GM12878 (cell line): ENCODE measurements around the gene LIX1L. TPM values are rescaled to one million over a fixed set of nuclear protein-coding genes. Genes with fewer than 3 reads are reported as not detected.

Source experiments
- ATF2 ChIP-seq: IDR thresholded peaks from 2 replicates; pipeline ENCODE4 v1.6.1; 2012; ENCODE audit warnings: low read length, inconsistent platforms
- ATF3 ChIP-seq: IDR thresholded peaks from 2 replicates; pipeline ENCODE4 v1.6.1; 2011; ENCODE audit warnings: low read depth, mild to moderate bottlenecking, low read length, moderate library complexity, borderline replicate concordance; ENCODE audit errors: extremely low read depth
- BCL3 ChIP-seq: IDR thresholded peaks from 2 replicates; pipeline ENCODE4 v1.6.1; 2011; ENCODE audit warnings: borderline replicate concordance, low read depth, mild to moderate bottlenecking, moderate library complexity, low read length; ENCODE audit not compliant: insufficient read depth, poor library complexity, severe bottlenecking
- BMI1 ChIP-seq: fragments of 450-650 bp; IDR thresholded peaks from 2 replicates; pipeline ENCODE4 v1.6.1; 2016; ENCODE audit warnings: mild to moderate bottlenecking, moderate library complexity, borderline replicate concordance
- EED ChIP-seq: sonication (generic); IDR thresholded peaks from 2 replicates; pipeline ENCODE4 v1.6.1; 2016; ENCODE audit warnings: antibody characterized with exemption, low read depth
- EP300 ChIP-seq, 2 experiments: fragments of 150-350 bp in 1 of 2; IDR thresholded peaks; 2 replicates each; pipeline ENCODE4 v1.6.1; 2011 to 2012; ENCODE audit warnings: low read depth in 2 of 2, low read length in 2 of 2, borderline replicate concordance in 1 of 2, improper control_type of control experiment in 1 of 2, inconsistent platforms in 1 of 2; ENCODE audit not compliant: control insufficient read depth in 1 of 2
- HCFC1 ChIP-seq: fragments of 150-350 bp; IDR thresholded peaks from 2 replicates; pipeline ENCODE4 v1.6.1; 2014; ENCODE audit warnings: low read length
- IRF4 ChIP-seq: IDR thresholded peaks from 2 replicates; pipeline ENCODE4 v1.6.1; 2011; ENCODE audit warnings: low read depth, low read length
- IRF5 ChIP-seq: fragments of 450-650 bp; IDR thresholded peaks from 2 replicates; pipeline ENCODE4 v1.6.1; 2017; ENCODE audit warnings: borderline replicate concordance
- MTA2 ChIP-seq: fragments of 450-650 bp; IDR thresholded peaks from 2 replicates; pipeline ENCODE4 v1.6.1; 2016; ENCODE audit warnings: low read depth, mild to moderate bottlenecking, moderate library complexity
- PAX5 ChIP-seq: IDR thresholded peaks from 2 replicates; pipeline ENCODE4 v1.6.1; 2011; ENCODE audit warnings: low read depth, low read length, borderline replicate concordance
- POLR2A ChIP-seq: IDR thresholded peaks from 2 replicates; pipeline ENCODE4 v1.6.1; 2011; ENCODE audit warnings: low read depth, mild to moderate bottlenecking, low read length
- SIN3A ChIP-seq: IDR thresholded peaks from 2 replicates; pipeline ENCODE4 v1.6.1; 2012; ENCODE audit warnings: low read depth, low read length, improper control_type of control experiment
- SREBF2 ChIP-seq: IDR thresholded peaks from 2 replicates; pipeline ENCODE4 v1.6.1; 2012; ENCODE audit warnings: mild to moderate bottlenecking, low read length
- TAF1 ChIP-seq: IDR thresholded peaks from 2 replicates; pipeline ENCODE4 v1.6.1; 2011; ENCODE audit warnings: mild to moderate bottlenecking, low read depth, low read length, borderline replicate concordance
- polyA plus RNA-seq, 11 experiments: library from polyadenylated mRNA; depleted of rRNA in 4 of 11; unstranded in 6 of 11; stranded (reverse) in 5 of 11; fragments of >200 nt; fragmentation: Nextera tagmentation in 4 of 11; fragmentation: Illumina TruSeq in 1 of 11; extraction: Ambion mirVana in 4 of 11; extraction: Trizol in 1 of 11; gene quantifications; 1 replicate in 1 of 11; 2 replicates in 10 of 11; pipeline versions ENCODE4 v1.2.1 to v1.2.3, GENCODE V29; 2011 to 2016; ENCODE audit warnings: inconsistent platforms in 2 of 11, missing spikeins in 2 of 11, low read depth in 1 of 11
- total RNA-seq, 4 experiments: library from RNA; depleted of rRNA in 3 of 4; stranded (reverse); fragments of >200 nt in 3 of 4; fragmentation: Illumina TruSeq in 1 of 4; extraction: Trizol in 1 of 4; gene quantifications; 2 replicates each; pipeline versions ENCODE4 v1.2.1 to v1.2.3, GENCODE V29; 2013 to 2021
- TF ChIP-seq, protein P1 (sequence below): fragments of 450-650 bp; formaldehyde crosslinking; IDR thresholded peaks from 2 replicates; pipeline ENCODE4 v1.5.0; 2022; ENCODE audit warnings: mild to moderate bottlenecking, missing genetic modification characterization
- TF ChIP-seq, protein P2 (sequence below): fragments of 450-650 bp; IDR thresholded peaks from 2 replicates; pipeline ENCODE4 v1.6.1; 2017; ENCODE audit warnings: mild to moderate bottlenecking, moderate library complexity

LIX1L gene
- total and polyA plus RNA-seq, 10 of the 15 experiments (the other 5 are each of a cell fraction or from before 2014, with no cell fraction given): 5.5 to 48.2 (median 15.3) TPM

- TF ChIP-seq, protein P1, sequence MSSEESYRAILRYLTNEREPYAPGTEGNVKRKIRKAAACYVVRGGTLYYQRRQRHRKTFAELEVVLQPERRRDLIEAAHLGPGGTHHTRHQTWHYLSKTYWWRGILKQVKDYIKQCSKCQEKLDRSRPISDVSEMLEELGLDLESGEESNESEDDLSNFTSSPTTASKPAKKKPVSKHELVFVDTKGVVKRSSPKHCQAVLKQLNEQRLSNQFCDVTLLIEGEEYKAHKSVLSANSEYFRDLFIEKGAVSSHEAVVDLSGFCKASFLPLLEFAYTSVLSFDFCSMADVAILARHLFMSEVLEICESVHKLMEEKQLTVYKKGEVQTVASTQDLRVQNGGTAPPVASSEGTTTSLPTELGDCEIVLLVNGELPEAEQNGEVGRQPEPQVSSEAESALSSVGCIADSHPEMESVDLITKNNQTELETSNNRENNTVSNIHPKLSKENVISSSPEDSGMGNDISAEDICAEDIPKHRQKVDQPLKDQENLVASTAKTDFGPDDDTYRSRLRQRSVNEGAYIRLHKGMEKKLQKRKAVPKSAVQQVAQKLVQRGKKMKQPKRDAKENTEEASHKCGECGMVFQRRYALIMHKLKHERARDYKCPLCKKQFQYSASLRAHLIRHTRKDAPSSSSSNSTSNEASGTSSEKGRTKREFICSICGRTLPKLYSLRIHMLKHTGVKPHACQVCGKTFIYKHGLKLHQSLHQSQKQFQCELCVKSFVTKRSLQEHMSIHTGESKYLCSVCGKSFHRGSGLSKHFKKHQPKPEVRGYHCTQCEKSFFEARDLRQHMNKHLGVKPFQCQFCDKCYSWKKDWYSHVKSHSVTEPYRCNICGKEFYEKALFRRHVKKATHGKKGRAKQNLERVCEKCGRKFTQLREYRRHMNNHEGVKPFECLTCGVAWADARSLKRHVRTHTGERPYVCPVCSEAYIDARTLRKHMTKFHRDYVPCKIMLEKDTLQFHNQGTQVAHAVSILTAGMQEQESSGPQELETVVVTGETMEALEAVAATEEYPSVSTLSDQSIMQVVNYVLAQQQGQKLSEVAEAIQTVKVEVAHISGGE (CRISPR knock-in tag): no peak
- TF ChIP-seq, protein P2, sequence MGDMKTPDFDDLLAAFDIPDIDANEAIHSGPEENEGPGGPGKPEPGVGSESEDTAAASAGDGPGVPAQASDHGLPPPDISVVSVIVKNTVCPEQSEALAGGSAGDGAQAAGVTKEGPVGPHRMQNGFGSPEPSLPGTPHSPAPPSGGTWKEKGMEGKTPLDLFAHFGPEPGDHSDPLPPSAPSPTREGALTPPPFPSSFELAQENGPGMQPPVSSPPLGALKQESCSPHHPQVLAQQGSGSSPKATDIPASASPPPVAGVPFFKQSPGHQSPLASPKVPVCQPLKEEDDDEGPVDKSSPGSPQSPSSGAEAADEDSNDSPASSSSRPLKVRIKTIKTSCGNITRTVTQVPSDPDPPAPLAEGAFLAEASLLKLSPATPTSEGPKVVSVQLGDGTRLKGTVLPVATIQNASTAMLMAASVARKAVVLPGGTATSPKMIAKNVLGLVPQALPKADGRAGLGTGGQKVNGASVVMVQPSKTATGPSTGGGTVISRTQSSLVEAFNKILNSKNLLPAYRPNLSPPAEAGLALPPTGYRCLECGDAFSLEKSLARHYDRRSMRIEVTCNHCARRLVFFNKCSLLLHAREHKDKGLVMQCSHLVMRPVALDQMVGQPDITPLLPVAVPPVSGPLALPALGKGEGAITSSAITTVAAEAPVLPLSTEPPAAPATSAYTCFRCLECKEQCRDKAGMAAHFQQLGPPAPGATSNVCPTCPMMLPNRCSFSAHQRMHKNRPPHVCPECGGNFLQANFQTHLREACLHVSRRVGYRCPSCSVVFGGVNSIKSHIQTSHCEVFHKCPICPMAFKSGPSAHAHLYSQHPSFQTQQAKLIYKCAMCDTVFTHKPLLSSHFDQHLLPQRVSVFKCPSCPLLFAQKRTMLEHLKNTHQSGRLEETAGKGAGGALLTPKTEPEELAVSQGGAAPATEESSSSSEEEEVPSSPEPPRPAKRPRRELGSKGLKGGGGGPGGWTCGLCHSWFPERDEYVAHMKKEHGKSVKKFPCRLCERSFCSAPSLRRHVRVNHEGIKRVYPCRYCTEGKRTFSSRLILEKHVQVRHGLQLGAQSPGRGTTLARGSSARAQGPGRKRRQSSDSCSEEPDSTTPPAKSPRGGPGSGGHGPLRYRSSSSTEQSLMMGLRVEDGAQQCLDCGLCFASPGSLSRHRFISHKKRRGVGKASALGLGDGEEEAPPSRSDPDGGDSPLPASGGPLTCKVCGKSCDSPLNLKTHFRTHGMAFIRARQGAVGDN: peak; percentile 9
- TF ChIP-seq POLR2A: 0 out of 2 replicates have a peak, but pooled peaks have one; percentile 56
- no peak for TF ChIP-seq IRF4
- TF ChIP-seq SREBF2: no peak
- TF ChIP-seq ATF2: no peak
- TF ChIP-seq EP300 (IDR thresholded peaks at IDR 0.05; ENCODE audit: borderline replicate concordance in 1 of 2, control insufficient read depth in 1 of 2, low read depth in 2 of 2, low read length in 2 of 2): peak in 1 of 2 experiments; percentile 28; a peak in 1 of 4 replicates
- TF ChIP-seq PAX5: no peak
- TF ChIP-seq TAF1: peak; percentile 83
- peak; percentile 7; the same call in 1 of the 2 replicates for TF ChIP-seq SIN3A
- peak; percentile 35; the same call in 1 of the 2 replicates for TF ChIP-seq MTA2
- peak; percentile 69 for TF ChIP-seq EED
- TF ChIP-seq BMI1: no peak
- TF ChIP-seq HCFC1: 0 out of 2 replicates have a peak, but pooled peaks have one; percentile 25
- TF ChIP-seq IRF5: no peak
- no peak for TF ChIP-seq BCL3
- TF ChIP-seq ATF3: no peak
Observed at GRCh38 chr1:145997016-145997717, 39.4 kb upstream of the LIX1L start (continued).
